ENCODE measurements around the gene DHRSX. TPM values are rescaled to one million over a fixed set of nuclear protein-coding genes. Genes with fewer than 3 reads are reported as not detected.
"Not testable (repeated sequence)": the region's sequence is repeated elsewhere in the genome, so short reads cannot be mapped to it uniquely, and the experiment has no call there.

Gene DHRSX
- polyA plus RNA-seq, 12 donors: 10.4 to 31.5 (median 12.3) TPM; not detected in 1

DNA sequence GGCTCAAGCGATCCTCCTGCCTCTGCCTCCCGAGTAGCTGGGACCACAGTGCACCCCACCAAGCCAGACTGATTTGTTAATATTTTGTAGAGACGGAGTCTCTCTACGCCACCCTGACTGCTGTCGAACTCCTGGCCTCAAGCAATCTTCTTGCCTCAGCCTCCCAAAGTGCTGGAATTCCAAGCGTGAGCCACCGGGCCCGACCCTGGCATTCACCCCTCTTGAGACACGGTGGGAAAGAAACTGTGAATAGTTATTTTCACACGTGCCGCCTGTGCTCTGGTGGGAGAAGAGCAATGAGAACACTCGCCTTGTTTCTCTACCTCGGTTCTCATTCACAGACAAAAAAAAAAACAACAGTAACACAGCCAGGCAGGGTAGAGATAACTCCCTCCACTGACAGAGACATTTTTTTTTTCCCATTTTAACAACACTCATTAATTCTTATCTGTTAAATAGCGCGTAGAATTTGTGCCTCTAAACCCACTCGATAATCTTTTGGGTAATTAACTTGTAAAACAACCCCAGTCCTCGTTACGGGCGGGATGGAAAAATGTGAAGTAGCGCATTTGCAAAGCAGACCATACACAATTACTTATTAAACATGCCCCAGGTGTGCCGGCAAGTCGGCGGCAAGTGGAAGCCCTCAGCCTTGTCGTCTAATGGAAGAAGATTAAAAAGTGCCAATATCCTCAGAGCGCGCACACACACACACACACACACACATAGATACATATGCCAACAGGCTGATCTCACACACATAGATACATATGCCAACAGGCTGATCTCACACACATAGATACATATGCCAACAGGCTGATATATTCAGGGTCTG, 103.3 kb downstream of the DHRSX start:
- DNase-seq: no peak

DNA sequence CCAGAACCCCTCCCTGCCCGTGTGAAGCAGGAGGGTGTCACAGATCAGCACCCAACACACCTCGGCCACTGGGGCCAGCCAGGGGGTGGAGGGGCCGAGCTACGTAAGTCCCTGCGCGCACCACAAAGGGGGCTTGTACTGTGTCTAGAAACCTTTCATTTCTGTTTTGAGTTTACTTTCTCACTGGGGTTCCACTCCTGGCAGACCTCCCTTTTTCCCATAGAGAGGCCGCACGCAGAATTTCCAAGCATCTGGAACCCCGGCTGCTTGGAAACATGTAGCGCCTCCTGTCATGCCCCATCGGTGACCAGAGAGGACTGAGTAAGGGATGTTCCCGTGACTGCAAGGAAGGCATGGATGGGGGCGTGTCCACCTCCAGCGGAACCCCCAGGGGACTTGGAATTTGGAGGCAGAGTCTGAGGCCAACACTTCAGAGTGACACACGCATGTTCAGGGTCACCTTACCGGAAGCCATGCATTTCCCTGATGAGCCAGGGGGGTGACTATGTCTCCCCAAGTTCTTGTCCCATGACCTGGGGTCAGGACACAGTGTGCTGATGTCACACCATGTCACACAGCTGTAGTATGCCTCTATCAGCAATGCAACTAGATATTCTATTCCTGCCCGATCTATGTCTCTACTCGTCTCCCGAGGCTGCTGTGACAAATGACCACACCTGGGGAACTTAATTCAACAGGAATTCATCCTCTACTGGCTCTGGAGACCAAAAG, 105.3 kb downstream of the DHRSX start:
- no peak for DNase-seq

DNA sequence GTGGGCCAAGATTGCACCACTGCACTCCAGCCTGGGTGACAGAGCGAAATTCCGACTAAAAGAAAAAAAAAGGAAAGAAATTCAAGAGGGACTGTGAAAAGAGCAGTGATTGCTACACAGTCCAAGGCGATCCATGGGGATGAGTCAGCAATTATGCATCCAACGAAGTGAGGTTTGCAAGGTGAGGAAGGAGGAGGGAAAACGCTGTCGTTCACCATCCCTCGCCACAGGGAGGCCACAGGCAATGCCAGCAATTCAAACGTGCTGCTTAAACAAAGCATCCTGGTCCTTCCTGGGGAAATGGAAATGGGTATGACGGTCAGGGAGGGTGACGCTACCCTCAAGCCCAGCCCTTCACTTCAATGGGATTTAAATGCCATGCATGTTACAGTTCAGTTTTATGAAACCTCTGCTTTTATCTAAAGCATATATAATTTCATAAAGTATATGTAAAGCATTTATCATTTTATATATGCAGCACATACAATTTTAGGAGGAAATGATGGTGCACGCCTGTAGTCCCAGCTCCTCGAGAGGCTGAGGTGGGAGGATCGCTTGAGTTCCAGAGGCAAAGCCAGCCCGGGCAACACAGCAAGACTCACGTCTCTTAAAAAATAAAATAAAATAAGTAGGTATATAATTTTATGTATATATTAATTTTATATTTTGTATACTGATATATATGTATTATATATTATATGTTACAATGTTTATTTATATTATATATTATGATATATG, 108.7 kb downstream of the DHRSX start:
- no peak for DNase-seq

DNA sequence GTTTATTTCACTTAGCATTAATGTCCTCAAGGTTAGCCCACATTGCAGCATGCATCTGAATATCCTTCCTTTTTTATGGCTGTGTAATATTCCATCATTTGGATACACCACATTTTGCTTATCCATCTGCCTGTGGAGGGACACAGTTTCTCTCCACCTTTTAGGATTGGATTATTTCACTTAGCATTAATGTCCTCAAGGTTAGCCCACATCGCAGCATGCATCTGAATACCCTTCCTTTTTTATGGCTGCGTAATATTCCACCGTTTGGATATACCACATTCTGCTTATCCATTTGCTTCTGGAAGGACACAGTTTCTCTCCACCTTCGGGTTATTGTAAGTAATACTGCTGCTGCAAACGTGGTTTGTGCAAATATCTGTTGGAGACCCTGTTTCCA, 110.0 kb downstream of the DHRSX start:
- no peak for DNase-seq

DNA sequence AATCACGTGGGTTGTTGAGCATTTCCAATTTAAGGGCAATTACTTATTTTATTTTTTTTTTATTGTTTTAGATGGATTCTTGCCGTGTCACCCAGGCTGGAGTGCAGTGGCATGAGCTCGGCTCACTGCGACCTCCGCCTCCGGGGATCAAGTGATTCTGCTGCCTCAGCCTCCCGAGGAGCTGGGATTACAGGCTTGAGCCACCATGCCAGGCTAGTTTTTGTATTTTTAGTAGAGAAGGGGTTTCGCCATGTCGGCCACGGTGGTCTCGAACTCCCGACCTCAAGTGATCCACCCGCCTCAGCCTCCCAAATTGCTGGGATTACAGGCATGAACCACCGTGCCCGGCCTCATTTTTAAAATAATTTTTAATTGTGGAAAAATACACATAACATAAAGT, 111.0 kb downstream of the DHRSX start:
- not testable (repeated sequence) for DNase-seq

DNA sequence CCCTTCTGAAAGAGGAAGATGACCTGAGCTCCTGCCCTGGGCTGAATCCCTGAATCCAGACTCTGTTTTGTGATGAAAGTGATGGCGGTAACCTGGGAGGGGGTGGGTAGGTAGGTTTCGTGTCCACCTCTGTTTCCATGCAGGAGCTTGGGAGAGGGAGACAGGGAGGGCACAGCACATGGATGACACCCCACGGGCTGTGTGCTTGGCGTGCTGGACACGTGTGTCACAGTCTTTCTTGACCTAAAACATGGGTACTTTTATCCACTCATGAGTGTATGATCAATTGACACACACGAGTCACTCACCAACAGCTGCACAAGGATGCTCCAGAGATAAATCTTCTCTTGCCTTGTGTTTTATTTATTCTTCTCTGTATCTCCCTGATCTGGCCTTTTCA, 111.5 kb downstream of the DHRSX start:
- DNase-seq: no peak

DNA sequence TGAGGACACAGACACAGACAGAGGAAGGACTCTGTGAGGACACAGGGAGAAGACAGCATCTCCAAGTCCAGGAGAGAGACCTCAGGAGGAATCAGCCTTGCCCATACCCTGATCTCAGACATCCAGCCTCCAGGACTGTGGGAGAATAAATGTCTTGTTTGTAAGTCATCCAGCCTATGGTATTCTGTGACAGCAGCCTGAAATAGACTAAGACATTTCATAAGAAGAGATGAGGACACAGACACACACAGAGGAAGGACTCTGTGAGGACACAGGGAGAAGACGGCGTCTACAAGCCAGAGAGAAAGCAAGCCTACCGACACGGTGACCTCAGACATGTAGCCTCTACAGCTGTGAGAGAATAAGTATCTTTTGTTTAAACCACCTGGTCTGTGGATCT, 112.1 kb downstream of the DHRSX start:
- DNase-seq: no peak

DNA sequence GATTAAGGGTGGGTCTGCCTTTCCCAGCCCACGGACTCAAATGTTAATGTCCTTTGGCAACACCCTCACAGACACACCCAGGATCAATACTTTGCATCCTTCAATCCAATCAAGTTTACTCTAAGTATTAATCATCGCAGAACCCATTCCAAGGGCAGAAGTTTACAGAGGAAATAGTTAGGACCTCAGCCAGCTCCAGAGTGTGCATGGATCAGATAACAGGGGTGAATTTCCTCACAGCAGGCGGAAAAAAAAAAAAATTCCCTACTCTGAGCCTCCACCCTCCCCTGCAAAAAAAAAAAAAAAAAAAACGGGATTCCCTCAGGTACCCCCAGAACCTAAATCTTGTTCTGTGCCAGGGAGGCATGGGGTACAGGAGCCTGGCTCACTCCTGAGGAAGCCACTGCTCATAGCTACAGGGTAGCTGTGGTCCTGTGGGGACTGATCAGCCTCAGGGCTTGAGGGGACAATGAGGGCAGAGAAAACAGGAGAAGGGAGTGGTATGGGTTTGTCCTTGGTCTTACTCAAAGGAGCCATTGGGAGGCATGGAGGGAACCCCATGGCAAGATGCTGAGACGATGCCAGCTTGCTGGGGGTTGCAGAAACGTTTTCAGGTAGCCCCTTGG, 113.0 kb downstream of the DHRSX start:
- DNase-seq: no peak

DNA sequence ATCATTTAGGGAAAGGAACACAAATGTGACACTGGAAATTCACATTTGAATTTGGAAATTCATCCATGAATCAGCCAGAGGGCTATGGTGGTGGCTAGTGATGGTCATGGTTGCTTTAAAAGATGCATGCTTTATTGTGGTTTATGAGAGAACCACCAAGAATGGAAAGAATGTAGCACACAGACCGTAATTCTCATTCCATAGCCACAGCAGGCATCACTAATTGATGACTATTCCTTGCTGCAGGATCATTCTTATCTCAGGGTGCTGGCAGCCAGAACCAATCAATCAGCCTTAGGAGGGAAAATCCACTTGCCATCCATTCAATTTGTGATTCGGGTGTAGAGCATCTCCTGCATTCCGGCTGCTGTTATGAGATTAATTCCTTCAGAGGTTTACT, 115.6 kb downstream of the DHRSX start:
- DNase-seq: no peak

DNA sequence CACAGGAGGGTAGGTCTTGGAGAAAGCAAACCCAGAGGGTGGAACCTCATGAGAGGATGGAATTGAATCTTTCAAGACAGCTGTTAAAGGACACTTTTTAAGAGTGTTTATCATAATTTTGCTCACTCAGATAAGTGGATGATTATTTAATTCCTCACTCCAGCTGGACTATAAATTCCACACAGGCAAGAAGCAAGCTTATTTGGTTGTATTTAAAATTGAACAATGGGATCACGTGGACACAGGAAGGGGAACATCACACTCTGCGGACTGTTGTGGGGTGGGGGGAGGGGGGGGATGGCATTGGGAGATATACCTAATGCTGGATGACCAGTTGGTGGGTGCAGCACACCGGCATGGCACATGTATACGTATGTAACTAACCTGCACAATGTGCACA, 116.3 kb downstream of the DHRSX start:
- no peak for DNase-seq

DNA sequence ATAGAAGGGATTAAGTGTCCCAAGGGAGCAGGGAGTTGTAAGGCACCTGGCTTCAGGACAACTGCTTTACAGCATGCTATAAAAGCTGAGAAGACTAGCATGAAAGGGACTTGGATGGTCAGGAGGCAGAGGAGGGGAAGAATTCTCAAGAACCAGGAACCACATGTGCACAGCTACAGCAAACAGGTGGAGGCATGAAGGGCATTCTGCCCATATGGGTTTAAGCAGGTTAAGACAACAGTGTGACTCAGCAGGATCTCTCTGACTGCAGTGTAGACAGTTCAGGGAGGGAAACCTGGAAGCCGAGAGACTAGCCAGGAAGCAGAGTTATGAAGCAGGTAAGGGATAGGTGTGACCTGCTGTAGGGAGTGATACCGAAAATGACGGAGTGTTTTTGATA, 117.0 kb downstream of the DHRSX start:
- no peak for DNase-seq

DNA sequence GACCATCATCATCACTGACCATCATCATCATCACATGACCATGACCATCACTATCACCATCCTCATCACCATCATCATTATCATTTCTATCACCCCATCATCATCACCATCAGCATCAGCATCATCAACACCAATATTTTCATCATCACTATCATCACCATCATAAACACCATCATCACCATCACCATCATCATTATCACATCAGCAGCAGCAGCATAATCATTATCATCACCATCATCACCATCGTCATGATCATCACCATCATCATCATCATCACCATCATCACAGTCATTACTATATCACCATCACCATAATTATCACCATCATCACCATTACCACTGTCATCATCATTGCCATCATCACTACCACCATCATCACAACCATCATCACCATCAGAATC, 117.6 kb downstream of the DHRSX start:
- DNase-seq: no peak

DNA sequence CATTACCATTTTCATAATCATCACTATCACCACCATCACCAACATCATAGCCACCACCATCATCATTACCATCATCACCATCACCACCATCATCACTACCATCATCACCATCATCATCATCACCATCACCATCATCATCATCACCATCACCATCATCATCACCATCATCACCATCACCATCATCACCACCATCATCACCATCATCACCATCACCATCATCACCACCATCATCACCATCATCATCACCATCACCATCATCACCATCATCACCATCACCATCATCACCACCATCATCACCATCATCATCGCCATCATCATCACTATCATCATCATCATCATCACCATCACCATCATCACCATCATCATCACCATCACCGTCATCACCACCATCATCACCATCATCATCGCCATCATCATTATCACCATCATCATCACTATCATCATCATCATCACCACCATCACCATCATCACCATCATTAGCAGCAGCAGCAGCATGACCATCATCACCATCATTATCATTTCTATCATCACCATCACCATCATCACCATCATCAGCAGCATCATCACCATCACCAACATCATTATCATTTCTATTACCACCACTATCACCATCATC, 118.2 kb downstream of the DHRSX start:
- not testable (repeated sequence) for DNase-seq

DNA sequence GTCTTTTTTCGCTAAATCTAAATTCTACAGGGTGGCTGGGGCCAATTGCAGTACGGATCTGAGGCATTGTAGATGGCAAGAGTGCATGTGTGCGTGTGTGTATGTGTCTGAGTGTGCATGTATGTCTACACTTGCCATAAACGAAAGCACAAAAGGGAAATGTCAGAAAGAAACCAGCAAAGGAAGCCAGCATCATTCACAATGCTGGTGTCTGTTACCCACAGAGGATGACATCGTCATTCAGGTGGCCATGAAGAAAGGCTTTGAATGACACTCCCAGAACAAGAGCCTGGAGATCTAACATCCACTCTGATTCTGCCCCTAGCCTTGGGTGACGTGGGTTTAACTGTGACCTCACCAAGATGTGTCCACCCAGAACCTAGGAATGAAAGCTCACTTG, 124.6 kb downstream of the DHRSX start:
- DNase-seq: no peak

DNA sequence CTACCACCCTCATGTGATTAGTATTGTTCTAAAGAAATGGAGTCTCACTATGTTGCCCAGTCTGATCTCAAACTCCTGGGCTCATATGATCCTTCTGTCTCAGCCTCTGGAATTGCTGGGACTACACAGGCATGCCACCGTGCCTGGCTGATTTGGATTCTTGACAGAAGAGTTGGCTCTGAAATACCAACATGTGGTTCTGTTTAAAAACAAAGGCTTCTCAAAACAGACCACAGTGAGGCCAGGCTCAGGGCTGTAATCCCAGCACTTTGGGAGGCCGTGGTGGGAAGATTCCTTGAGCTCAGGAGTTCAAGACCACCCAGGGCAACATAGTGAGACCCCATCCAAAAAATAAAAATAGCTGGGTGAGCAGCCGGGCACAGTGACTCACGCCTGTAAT, 126.7 kb downstream of the DHRSX start:
- DNase-seq: no peak

DNA sequence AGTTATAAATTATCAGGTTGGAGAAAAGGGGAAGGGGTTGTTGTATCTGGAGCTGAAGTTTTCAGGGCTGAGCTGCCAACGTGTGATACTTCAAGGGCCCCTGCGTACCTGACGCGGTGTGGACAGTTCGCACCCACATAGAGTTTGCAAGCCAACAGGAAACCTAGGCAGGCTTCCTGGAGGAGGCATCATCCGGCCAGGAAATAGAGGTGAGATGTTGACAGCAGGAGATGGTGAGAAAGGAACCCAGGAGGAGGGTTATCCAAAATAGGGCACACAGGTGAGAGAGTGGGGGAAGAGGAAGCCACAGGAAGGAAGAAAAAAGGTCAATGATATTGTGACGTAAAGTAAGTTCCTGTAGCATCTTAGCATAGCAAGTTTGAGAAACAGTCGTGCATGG, 127.2 kb downstream of the DHRSX start:
- DNase-seq: no peak

DNA sequence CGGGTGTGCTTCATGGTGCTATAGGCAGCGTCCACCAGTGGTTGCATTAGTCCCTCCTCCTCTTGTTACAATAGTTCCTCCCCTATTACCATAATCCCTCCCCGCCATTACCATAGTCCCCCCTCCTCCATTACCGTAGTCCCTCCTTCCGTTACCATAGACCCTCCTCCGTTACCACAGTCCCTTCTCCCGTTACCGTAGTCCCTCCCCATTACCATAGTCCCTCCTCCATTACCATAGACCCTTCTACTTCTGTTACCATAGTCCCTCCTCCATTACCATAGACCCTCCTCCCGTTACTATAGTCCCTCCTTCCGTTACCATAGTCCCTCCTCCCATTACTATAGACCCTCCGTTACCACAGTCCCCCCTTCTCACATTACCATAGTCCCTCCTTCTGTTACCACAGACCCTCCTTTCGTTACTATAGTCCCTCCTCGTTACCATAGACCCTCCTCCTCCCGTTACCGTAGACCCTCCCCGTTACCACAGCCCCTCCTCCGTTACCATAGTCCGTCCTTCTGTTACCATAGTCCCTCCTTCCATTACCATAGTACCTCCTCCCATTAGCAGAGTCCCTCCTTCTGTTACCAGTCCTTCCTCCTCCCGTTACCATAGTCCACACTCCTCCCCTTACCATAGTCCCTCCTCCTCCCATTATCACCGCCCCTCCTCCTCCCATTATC, 129.6 kb downstream of the DHRSX start:
- no peak for DNase-seq

DNA sequence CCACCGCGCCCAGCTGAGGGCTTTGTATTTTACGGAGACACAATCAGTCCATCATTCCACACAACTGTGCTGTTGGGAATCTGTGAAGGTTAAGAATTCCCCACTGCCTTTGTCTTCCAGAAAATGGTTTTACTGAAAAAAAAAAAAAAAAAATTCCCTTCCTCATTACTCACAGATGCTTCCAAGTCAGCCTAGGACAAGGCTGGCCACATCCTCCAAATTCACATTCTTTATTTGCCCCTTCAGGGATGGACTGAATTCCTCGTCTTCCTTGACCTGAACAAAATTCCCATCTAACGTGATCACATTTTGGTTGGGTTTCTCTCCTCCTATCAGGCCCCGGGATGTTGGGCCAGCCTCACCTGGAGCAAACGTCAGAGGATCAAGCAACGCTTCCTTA, 130.3 kb downstream of the DHRSX start:
- no peak for DNase-seq

DNA sequence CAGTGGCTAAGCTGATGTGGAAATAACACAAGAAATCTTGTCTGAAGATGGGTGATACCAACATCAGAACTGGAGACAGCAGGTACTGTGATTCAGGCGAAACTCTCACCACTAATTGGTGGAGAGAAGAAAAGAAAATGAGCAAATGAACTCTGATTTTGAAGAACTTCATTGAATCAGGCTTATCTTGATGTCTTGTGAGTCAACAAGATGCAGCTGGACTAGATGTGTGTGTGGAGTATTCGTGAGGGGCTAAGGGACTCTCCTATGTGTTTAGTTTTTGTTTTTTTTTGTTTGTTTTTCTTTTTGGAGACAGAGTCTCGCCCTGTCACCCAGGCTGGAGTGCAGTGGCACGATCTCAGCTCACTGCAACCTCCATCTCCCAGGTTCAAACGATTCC, 131.6 kb downstream of the DHRSX start:
- DNase-seq: no peak

DNA sequence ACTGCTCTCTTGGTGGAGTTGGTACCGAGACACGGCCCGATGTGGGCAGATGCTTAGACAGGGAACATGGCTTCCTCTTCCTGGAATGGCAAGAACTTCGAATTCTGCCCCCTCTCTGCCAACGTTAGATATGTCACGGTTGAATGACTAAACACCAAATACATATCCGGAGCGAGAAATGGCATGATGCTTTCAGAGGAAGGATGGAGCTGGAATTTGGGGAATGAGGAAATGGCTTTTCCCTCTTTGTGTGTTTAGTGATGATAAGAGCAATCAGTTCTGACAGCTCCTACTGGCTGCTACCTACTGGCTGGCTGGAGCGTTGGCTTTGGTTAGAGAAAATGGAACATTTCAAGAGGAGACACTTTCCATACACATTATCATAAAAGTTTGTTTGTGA, 140.0 kb downstream of the DHRSX start:
- DNase-seq: no peak

DNA sequence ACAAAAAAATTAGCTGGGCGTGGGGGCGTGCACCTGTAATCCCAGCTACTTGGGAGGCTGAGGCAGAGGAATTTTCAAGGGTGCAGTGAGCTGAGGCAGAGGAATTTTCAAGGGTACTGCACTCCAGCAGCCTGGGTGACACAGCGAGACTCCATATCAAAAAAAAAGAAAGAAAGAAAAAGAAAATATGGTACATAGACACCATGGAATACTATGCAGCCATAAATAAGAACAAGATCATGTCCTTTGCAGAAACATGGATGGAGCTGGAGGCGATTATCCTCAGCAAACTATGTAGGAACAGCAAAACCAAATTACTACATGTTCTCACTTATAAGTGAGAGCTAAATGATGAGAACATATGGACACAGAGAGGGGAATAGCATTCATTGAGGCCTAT, 141.3 kb downstream of the DHRSX start:
- DNase-seq: not testable (repeated sequence)
